ENCODE measurements around the gene C2CD4D. TPM values are rescaled to one million over a fixed set of nuclear protein-coding genes. Genes with fewer than 3 reads are reported as not detected.

Gene C2CD4D
- polyA plus RNA-seq, 1 experiment = not detected

- Histone ChIP-seq H3K27me3 (ENCODE audit: control insufficient read depth, insufficient read depth, low read length) (peaks cover 10% of the 10 kb centered on the region), H3K4me3 (ENCODE audit: low read depth, low read length) (no peak overlapping the region), H3K36me3 (ENCODE audit: control insufficient read depth, insufficient read depth, low read length) (no peaks in the 10 kb centered on the region)
- ChIA-PET CTCF (interaction anchor here (1.1 kb wide), 1 partner anchor 11 kb away, joined by 3 read pairs; no protein-coding TSS in a partner anchor), POLR2A (no interaction called here)
- TF ChIP-seq, protein P1, sequence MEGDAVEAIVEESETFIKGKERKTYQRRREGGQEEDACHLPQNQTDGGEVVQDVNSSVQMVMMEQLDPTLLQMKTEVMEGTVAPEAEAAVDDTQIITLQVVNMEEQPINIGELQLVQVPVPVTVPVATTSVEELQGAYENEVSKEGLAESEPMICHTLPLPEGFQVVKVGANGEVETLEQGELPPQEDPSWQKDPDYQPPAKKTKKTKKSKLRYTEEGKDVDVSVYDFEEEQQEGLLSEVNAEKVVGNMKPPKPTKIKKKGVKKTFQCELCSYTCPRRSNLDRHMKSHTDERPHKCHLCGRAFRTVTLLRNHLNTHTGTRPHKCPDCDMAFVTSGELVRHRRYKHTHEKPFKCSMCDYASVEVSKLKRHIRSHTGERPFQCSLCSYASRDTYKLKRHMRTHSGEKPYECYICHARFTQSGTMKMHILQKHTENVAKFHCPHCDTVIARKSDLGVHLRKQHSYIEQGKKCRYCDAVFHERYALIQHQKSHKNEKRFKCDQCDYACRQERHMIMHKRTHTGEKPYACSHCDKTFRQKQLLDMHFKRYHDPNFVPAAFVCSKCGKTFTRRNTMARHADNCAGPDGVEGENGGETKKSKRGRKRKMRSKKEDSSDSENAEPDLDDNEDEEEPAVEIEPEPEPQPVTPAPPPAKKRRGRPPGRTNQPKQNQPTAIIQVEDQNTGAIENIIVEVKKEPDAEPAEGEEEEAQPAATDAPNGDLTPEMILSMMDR (IDR thresholded peaks at IDR 0.05; ENCODE audit: insufficient read depth, low read depth, low read length) = no peak
- DNase-seq (ENCODE audit: low read depth) = no peak
Observed at GRCh38 chr1:151832318-151832980, 7.2 kb downstream of the C2CD4D start.

GRCh38 chr1:151831605-151832004 lies 8.0 kb downstream of the C2CD4D start, which contains the start of gene RORC:
RORC (minus strand) TSS chr1:151831802; CDS start chr1:151831764, 38 bp downstream.
- CTCF ChIA-PET = interaction anchor here (1.1 kb wide), 1 partner anchor 12 kb away, joined by 3 read pairs; no protein-coding TSS in a partner anchor
- Histone ChIP-seq H3K36me3 (ENCODE audit: control insufficient read depth, insufficient read depth, low read length) (no peaks in the 10 kb centered on the region), H3K27me3 (ENCODE audit: control insufficient read depth, insufficient read depth, low read length) (peaks cover 6% of the 10 kb centered on the region), H3K4me3 (ENCODE audit: low read depth, low read length) (no peak within 1 kb of the TSS)
- TF ChIP-seq, protein P1 (IDR thresholded peaks at IDR 0.05; ENCODE audit: insufficient read depth, low read depth, low read length) = no peak
- no peak for DNase-seq (ENCODE audit: low read depth)
- POLR2A ChIA-PET = no interaction called here

DNA sequence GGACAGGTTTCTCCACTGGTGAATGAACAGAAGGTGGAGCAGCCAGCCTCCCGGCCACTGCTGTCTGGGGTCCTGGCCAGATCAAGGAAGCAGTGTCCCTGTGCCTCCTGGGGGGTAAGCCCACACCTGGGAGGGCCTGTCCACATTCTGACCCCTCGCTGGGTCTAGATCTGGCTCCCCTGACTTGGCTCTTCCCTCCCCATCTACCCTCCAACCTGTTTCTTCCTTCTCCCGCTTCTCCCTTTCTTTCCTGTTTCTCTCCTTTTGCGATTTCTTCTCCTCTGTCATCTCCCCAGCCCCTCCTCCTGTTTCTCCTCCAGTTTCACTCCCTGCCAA lies 8.4 kb downstream of the C2CD4D start:
- ChIA-PET CTCF (interaction anchor here (1.1 kb wide), 1 partner anchor 13 kb away, joined by 3 read pairs; no protein-coding TSS in a partner anchor), POLR2A (no interaction called here)
- Histone ChIP-seq H3K4me3 (ENCODE audit: low read depth, low read length) (no peak overlapping the region), H3K36me3 (ENCODE audit: control insufficient read depth, insufficient read depth, low read length) (no peaks in the 10 kb centered on the region), H3K27me3 (ENCODE audit: control insufficient read depth, insufficient read depth, low read length) (peaks cover 8% of the 10 kb centered on the region)
- DNase-seq (ENCODE audit: low read depth) = no peak
- TF ChIP-seq, protein P1 (IDR thresholded peaks at IDR 0.05; ENCODE audit: insufficient read depth, low read depth, low read length) = no peak

- Histone ChIP-seq H3K4me3 (ENCODE audit: low read depth, low read length) (no peak overlapping the region), H3K27me3 (ENCODE audit: control insufficient read depth, insufficient read depth, low read length) (peaks cover 15% of the 10 kb centered on the region), H3K36me3 (ENCODE audit: control insufficient read depth, insufficient read depth, low read length) (no peaks in the 10 kb centered on the region)
- POLR2A ChIA-PET = no interaction called here
- CTCF ChIA-PET = interaction anchor here (1.0 kb wide), 1 partner anchor 18 kb away, joined by 3 read pairs; no protein-coding TSS in a partner anchor
- DNase-seq (ENCODE audit: low read depth) = no peak
- TF ChIP-seq, protein P1 (IDR thresholded peaks at IDR 0.05; ENCODE audit: insufficient read depth, low read depth, low read length) = no peak
Observed at GRCh38 chr1:151830055-151830454, 9.6 kb downstream of the C2CD4D start.

- H3K4me3 ChIP-seq (ENCODE audit: low read depth, low read length) = no peak overlapping the region
- ChIA-PET CTCF (interaction anchor here (1.0 kb wide), 1 partner anchor 17 kb away, joined by 3 read pairs; no protein-coding TSS in a partner anchor), POLR2A (no interaction called here)
- H3K36me3 ChIP-seq (ENCODE audit: control insufficient read depth, insufficient read depth, low read length) = no peaks in the 10 kb centered on the region
- DNase-seq (ENCODE audit: low read depth) = no peak
- TF ChIP-seq, protein P1 (IDR thresholded peaks at IDR 0.05; ENCODE audit: insufficient read depth, low read depth, low read length) = no peak
- peaks cover 17% of the 10 kb centered on the region for H3K27me3 ChIP-seq (ENCODE audit: control insufficient read depth, insufficient read depth, low read length)
Observed at GRCh38 chr1:151829352-151830046, 10.1 kb downstream of the C2CD4D start.
